ENCODE results near the gene C1QTNF3. TPM values are rescaled to one million over a fixed set of nuclear protein-coding genes. Genes with fewer than 3 reads are reported as not detected.

Gene C1QTNF3
- total RNA-seq, 4 donors from 2014 or later, result 7.2 to 33.0 (median 11.4) TPM

DNA sequence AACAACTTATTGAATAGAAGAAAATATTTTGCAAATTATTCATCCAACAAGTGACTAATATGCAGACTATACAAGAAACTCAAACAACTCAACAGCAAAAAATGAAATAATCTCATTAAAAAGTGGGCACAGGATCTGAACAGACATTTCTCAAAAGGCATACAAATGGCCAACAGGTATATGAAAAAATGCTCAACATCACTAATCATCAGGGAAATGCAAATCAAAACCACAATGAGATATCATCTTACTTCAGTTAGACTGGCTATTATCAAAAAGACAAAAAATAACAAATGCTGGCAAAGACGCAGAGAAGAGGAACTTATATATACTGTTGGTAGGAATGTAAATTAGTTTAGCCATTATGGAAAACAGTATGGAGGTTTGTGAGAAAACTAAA, 33.4 kb downstream of the C1QTNF3 start:
- Histone ChIP-seq H3K9me3 (no peaks in the 10 kb centered on the region), H3K27ac (no peak overlapping the region), H3K36me3 (peaks cover 0 to 2% (median 0%) of the 10 kb centered on the region in 3 donors), H3K27me3 (no peaks in the 10 kb centered on the region), H3K4me3 (no peak overlapping the region), H3K4me1 (peaks cover 0 to 17% (median 3%) of the 10 kb centered on the region in 4 donors)
- no peak for TF ChIP-seq POLR2A (IDR thresholded peaks at IDR 0.05)
- TF ChIP-seq, protein P1, sequence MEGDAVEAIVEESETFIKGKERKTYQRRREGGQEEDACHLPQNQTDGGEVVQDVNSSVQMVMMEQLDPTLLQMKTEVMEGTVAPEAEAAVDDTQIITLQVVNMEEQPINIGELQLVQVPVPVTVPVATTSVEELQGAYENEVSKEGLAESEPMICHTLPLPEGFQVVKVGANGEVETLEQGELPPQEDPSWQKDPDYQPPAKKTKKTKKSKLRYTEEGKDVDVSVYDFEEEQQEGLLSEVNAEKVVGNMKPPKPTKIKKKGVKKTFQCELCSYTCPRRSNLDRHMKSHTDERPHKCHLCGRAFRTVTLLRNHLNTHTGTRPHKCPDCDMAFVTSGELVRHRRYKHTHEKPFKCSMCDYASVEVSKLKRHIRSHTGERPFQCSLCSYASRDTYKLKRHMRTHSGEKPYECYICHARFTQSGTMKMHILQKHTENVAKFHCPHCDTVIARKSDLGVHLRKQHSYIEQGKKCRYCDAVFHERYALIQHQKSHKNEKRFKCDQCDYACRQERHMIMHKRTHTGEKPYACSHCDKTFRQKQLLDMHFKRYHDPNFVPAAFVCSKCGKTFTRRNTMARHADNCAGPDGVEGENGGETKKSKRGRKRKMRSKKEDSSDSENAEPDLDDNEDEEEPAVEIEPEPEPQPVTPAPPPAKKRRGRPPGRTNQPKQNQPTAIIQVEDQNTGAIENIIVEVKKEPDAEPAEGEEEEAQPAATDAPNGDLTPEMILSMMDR (IDR thresholded peaks at IDR 0.05), result no peak
- no peak for DNase-seq

DNA sequence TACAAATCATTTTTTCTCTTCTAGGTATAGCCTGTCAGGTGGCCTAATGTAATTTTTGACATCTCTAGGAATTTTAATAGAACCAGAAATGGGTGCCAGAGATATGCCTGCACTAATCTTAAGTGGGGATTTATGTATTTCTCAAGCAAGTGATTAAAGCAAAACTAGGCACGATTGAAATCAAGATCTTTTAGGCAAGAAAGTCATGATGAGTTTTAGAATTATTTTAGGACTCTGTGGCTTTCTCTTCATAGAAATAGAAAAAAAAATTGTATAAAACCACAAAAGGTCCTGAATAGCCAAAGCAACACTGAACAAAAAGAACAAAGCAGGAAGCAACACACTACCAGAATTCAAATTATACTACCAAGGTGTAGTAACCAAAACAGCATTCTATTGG, 34.2 kb downstream of the C1QTNF3 start:
- peaks cover 0 to 7% (median 0%) of the 10 kb centered on the region in 3 donors for H3K36me3 ChIP-seq
- peak overlapping the region; percentile 44 to 79 (median 67) for H3K4me3 ChIP-seq
- no peak for DNase-seq
- H3K4me1 ChIP-seq, result peaks cover 0 to 17% (median 3%) of the 10 kb centered on the region in 4 donors
- H3K27me3 ChIP-seq, result no peaks in the 10 kb centered on the region
- no peaks in the 10 kb centered on the region for H3K9me3 ChIP-seq
- TF ChIP-seq, protein P1 (IDR thresholded peaks at IDR 0.05), result no peak
- no peak for TF ChIP-seq POLR2A (IDR thresholded peaks at IDR 0.05)
- peak overlapping the region; percentile 57 to 95 (median 93) for H3K27ac ChIP-seq

DNA sequence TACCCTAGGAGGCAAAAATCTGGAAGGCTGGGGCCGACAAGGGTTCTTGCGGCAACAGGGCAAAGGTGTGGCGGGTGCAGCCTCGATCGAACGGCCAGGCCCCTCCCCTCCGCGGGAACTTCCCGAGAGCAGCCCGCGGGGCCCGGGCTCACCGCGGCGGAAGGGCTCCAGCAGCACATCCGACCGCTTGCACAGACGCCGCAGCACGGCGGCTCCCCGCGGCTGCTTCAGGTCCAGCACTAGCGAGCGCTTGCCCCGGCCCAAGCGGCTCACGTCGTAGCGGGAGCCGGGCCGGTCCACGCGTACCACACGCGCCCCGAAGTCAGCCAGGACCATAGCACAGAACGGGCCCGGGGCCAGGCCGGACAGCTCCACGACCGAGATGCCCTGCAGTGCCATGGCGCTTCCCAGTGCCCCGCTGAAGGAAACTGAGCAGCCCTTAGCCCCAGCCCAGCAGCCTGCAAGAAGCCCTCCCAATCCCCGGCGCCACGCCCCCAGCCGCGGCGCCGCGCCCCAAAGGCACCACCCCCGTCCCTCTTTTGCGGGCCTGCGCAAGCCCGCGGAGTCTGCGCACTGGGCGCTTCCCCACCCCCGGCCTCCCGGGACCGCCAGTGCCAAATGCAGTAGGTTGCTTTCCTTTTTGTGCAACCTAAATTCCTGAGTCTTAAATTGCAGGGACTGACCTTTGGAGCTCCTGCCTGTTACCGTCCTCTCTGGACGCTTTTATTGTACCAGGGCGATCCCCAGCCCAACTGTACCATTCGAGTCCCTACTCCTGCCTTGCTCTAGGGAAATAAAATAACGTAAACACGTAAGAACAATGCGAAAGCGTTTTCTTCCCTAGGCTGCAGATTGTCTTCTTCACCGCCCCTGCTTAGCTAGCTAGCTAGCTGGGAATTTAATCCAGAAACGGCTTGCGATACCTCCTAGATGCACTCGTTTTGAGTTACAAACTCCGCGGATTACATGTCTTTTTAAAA, 35.1 kb downstream of the C1QTNF3 start, which contains the start of gene AMACR:
Gene AMACR, minus strand, starts transcription at position 430 of the 980 bp plus-strand sequence. Its CDS starts 31 bp downstream, at position 399.
- Histone ChIP-seq H3K27me3 (no peaks in the 10 kb centered on the region), H3K27ac (peak within 1 kb of the TSS; percentile 57 to 95 (median 93)), H3K4me3 (peak within 1 kb of the TSS; percentile 44 to 79 (median 67)), H3K9me3 (no peaks in the 10 kb centered on the region), H3K36me3 (peaks cover 0 to 14% (median 0%) of the 10 kb centered on the region in 3 donors), H3K4me1 (peaks cover 0 to 17% (median 3%) of the 10 kb centered on the region in 4 donors)
- peak; percentile 88 to 98 (median 94) for DNase-seq
- TF ChIP-seq, protein P1 (IDR thresholded peaks at IDR 0.05), result peak in 4 of 6 experiments; percentile 1 to 21 (median 14)
- TF ChIP-seq POLR2A (IDR thresholded peaks at IDR 0.05), result peak; percentile 89 to 93

DNA sequence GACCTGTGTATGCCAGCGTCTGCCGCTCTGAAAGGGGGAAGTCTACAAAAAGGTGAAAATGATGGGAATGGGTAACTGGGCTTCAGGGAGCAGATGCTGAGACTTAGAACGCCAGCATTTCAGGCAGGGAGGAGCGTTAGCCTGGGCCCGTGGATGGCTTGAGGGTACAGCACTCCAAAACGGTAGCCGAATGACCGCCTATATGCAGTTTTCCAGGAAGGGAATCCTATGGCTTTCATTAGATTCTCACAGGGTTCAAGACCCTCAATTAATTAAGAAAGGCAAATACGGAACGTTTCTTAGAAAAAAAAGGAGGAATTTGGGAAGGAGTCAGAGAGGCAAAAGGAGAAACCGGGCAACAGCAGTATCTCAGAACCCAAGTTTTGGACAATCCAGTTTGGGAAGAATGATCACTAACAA, 35.8 kb downstream of the C1QTNF3 start:
- TF ChIP-seq, protein P1 (IDR thresholded peaks at IDR 0.05), result no peak
- TF ChIP-seq POLR2A (IDR thresholded peaks at IDR 0.05), result no peak
- DNase-seq, result peak in 1 of 3 donors; percentile 50
- Histone ChIP-seq H3K4me3 (peak overlapping the region; percentile 44 to 79 (median 67)), H3K27me3 (no peaks in the 10 kb centered on the region), H3K27ac (peak overlapping the region; percentile 57 to 95 (median 93)), H3K4me1 (peaks cover 0 to 17% (median 3%) of the 10 kb centered on the region in 4 donors), H3K9me3 (no peaks in the 10 kb centered on the region), H3K36me3 (peaks cover 0 to 18% (median 0%) of the 10 kb centered on the region in 3 donors)

DNA sequence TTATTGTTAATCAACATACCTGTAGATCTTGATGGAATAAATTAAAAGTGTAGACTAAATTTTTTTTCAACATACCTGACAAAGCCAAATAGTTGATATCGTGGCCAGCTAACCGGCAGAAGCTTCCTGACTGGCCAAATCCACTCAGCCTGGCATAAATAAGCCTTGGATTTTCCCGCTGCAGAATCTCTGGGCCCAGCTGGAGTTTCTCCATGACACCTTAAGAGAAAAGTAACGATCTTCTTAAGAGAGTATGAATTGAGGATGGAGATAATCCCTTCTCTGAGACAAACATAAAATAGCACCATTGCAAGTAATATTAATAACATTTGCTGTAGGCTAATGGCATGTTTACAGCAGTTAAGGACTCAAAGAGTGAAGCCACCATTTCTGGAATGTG, 37.3 kb downstream of the C1QTNF3 start:
- DNase-seq, result no peak
- Histone ChIP-seq H3K9me3 (no peaks in the 10 kb centered on the region), H3K36me3 (peaks cover 0 to 23% (median 0%) of the 10 kb centered on the region in 3 donors), H3K4me3 (no peak overlapping the region), H3K4me1 (peaks cover 0 to 15% (median 3%) of the 10 kb centered on the region in 4 donors), H3K27me3 (no peaks in the 10 kb centered on the region), H3K27ac (no peak overlapping the region)
- TF ChIP-seq, protein P1 (IDR thresholded peaks at IDR 0.05), result no peak
- no peak for TF ChIP-seq POLR2A (IDR thresholded peaks at IDR 0.05)
